Tibial nerve (tissue), 4 donors: Measurements from ENCODE around the gene ATXN10. TPM values are rescaled to one million over a fixed set of nuclear protein-coding genes. Genes with fewer than 3 reads are reported as not detected.
"Not testable (repeated sequence)": the region's sequence is repeated elsewhere in the genome, so short reads cannot be mapped to it uniquely, and the experiment has no call there.

Experiments
- DNase-seq, 2 donors: peaks; one replicate each; pipeline ENCODE4 v3.0.0-alpha.2; 2019; ENCODE audit warnings: low spot score in 2 of 2
- H3K27ac ChIP-seq, 4 donors: fragments of 200-600 bp; sonication (generic) in 3 of 4; one replicate each; pipeline ENCODE4 v1.5.1; 2017 to 2019; ENCODE audit warnings: mild to moderate bottlenecking in 1 of 4
- H3K27me3 ChIP-seq, 2 donors: fragments of 200-600 bp; sonication (generic) in 1 of 2; one replicate each; pipeline versions ENCODE4 v1.5.1 to v1.6.0; 2017 to 2019
- H3K36me3 ChIP-seq, 3 donors: fragments of 200-600 bp; sonication (generic); one replicate each; pipeline ENCODE4 v1.5.1; 2018 to 2019
- H3K4me1 ChIP-seq, 4 donors: fragments of 200-600 bp; sonication (generic) in 3 of 4; one replicate each; pipeline ENCODE4 v1.5.1; 2017 to 2019
- H3K4me3 ChIP-seq, 4 donors: fragments of 200-600 bp; sonication (generic) in 3 of 4; one replicate each; pipeline ENCODE4 v1.5.1; 2017 to 2019; ENCODE audit warnings: mild to moderate bottlenecking in 1 of 4, moderate library complexity in 1 of 4
- H3K9me3 ChIP-seq, 4 donors: fragments of 200-600 bp; sonication (generic) in 3 of 4; one replicate each; pipeline ENCODE4 v1.5.1; 2017 to 2019
- EP300 ChIP-seq, 2 donors: sonication (generic); formaldehyde crosslinking; IDR thresholded peaks; one replicate each; pipeline ENCODE4 v1.6.1; 2017; ENCODE audit warnings: antibody characterized with exemption in 2 of 2, mild to moderate bottlenecking in 1 of 2
- POLR2A ChIP-seq, 2 donors: fragments of 450-650 bp; IDR thresholded peaks; one replicate each; pipeline ENCODE4 v1.6.1; 2017; ENCODE audit warnings: antibody characterized with exemption in 2 of 2, mild to moderate bottlenecking in 2 of 2, moderate library complexity in 2 of 2
- WGBS, 2 donors: methylation state at CpG; one replicate each; pipeline ENCODE4 v1.1.5; 2018; 5-methylcytosine and 5-hydroxymethylcytosine counted together
- total RNA-seq, 4 donors: library from RNA; depleted of rRNA; stranded (reverse); fragments of >200 nt; gene quantifications; one replicate each; pipeline ENCODE4 v1.1.0, GENCODE V29; 2016
- TF ChIP-seq, protein P1 (sequence below), 5 experiments: fragments of 200-600 bp in 3 of 5; fragments of 450-650 bp in 2 of 5; sonication (generic) in 3 of 5; IDR thresholded peaks; one replicate each; pipeline ENCODE4 v1.5.1; 2016 to 2019; ENCODE audit warnings: antibody characterized with exemption in 5 of 5, mild to moderate bottlenecking in 3 of 5, moderate library complexity in 2 of 5

Gene ATXN10, protein sequence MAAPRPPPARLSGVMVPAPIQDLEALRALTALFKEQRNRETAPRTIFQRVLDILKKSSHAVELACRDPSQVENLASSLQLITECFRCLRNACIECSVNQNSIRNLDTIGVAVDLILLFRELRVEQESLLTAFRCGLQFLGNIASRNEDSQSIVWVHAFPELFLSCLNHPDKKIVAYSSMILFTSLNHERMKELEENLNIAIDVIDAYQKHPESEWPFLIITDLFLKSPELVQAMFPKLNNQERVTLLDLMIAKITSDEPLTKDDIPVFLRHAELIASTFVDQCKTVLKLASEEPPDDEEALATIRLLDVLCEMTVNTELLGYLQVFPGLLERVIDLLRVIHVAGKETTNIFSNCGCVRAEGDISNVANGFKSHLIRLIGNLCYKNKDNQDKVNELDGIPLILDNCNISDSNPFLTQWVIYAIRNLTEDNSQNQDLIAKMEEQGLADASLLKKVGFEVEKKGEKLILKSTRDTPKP
- 100 to 1,000 TPM; 163 to 197 (median 178) TPM for total RNA-seq

GRCh38 chr22:45671783-45672563 is at the start of gene ATXN10:
ATXN10 (plus strand) TSS chr22:45671834; CDS start chr22:45672064, 230 bp downstream.
- Histone ChIP-seq H3K27ac (peak within 1 kb of the TSS; percentile 76 to 90 (median 86)), H3K4me1 (peaks cover 0 to 34% (median 9%) of the 10 kb centered on the region in 4 donors), H3K9me3 (no peaks in the 10 kb centered on the region), H3K36me3 (peaks cover 0 to 7% (median 0%) of the 10 kb centered on the region in 3 donors), H3K4me3 (peak within 1 kb of the TSS; percentile 77 to 91 (median 84)), H3K27me3 (no peaks in the 10 kb centered on the region)
- peak in 1 of 2 donors; percentile 37 for DNase-seq
- TF ChIP-seq EP300 (IDR thresholded peaks at IDR 0.05) (peak in 1 of 2 donors; percentile 68), POLR2A (IDR thresholded peaks at IDR 0.05) (peak in 1 of 2 donors; percentile 37)
- TF ChIP-seq, protein P1, sequence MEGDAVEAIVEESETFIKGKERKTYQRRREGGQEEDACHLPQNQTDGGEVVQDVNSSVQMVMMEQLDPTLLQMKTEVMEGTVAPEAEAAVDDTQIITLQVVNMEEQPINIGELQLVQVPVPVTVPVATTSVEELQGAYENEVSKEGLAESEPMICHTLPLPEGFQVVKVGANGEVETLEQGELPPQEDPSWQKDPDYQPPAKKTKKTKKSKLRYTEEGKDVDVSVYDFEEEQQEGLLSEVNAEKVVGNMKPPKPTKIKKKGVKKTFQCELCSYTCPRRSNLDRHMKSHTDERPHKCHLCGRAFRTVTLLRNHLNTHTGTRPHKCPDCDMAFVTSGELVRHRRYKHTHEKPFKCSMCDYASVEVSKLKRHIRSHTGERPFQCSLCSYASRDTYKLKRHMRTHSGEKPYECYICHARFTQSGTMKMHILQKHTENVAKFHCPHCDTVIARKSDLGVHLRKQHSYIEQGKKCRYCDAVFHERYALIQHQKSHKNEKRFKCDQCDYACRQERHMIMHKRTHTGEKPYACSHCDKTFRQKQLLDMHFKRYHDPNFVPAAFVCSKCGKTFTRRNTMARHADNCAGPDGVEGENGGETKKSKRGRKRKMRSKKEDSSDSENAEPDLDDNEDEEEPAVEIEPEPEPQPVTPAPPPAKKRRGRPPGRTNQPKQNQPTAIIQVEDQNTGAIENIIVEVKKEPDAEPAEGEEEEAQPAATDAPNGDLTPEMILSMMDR (IDR thresholded peaks at IDR 0.05), result no peak
- WGBS, 2 donors, result 0 to 1% methylated on average over 29 to 60 of the region's 89 CpGs

- H3K27me3 ChIP-seq, result peaks cover 0 to 7% of the 10 kb centered on the region in 2 donors
- 85 to 86% methylated on average over 11 of the region's 11 CpGs for WGBS, 2 donors
- no peaks in the 10 kb centered on the region for H3K36me3 ChIP-seq
- no peak for DNase-seq
- H3K9me3 ChIP-seq, result no peaks in the 10 kb centered on the region
- H3K4me1 ChIP-seq, result peaks cover 0 to 8% (median 0%) of the 10 kb centered on the region in 4 donors
- no peak overlapping the region for H3K4me3 ChIP-seq
- no peak overlapping the region for H3K27ac ChIP-seq
- TF ChIP-seq EP300 (IDR thresholded peaks at IDR 0.05) (no peak), POLR2A (IDR thresholded peaks at IDR 0.05) (no peak)
- TF ChIP-seq, protein P1 (IDR thresholded peaks at IDR 0.05), result no peak
These were observed 49.6 kb upstream of the ATXN10 start for GRCh38 chr22:45621836-45622600.

- not testable (repeated sequence) for DNase-seq, H3K27ac ChIP-seq, H3K9me3 ChIP-seq, H3K27me3 ChIP-seq, H3K4me3 ChIP-seq, H3K36me3 ChIP-seq, H3K4me1 ChIP-seq
- 88 to 90% methylated on average over 3 of the region's 3 CpGs for WGBS, 2 donors
These were observed 48.0 kb upstream of the ATXN10 start for GRCh38 chr22:45623464-45624145.

GRCh38 chr22:45626198-45626651 is 45.4 kb upstream of the ATXN10 start:
- DNase-seq, result no peak
- 74 to 76% methylated on average over 22 of the region's 22 CpGs for WGBS, 2 donors

DNA sequence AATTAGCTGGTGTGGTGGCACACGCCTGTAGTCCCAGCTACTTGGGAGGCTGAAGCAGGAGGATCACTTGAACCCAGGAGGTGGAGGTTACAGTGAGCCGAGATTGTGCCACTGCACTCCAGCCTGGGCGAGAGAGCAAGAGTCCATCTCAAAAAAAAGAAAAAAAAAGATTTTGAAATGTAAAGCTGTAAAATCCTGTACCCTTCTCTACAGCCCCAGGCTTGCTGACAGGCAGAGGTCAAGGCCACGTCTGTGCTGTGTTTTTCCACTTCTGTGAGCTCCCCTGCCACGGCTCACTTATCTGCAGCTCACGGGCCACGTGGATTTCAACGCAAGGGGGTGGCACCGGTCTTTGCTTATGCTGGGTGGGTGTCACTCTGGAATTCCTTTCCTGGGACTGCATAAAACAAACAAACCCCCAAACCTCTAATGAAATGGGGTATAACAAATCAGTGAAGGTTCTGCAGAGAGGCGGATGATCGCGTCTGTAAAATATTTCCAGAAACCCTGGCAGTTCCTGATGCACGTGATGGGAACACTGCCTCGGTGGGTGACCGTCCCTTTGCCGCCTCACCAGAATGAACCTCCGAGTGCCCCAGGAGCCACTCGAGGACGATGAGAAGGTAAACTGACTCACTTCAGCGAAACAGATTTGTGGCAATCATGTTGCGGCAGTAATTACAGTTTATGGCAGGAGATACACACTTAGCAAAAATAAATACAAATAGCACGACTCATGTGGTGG is 44.0 kb upstream of the ATXN10 start:
- DNase-seq, result no peak
- Histone ChIP-seq H3K27me3 (peaks cover 0 to 44% of the 10 kb centered on the region in 2 donors), H3K4me3 (no peak overlapping the region), H3K9me3 (no peaks in the 10 kb centered on the region), H3K4me1 (peaks cover 0 to 10% (median 0%) of the 10 kb centered on the region in 4 donors), H3K27ac (no peak overlapping the region), H3K36me3 (no peaks in the 10 kb centered on the region)
- TF ChIP-seq POLR2A (IDR thresholded peaks at IDR 0.05) (no peak), EP300 (IDR thresholded peaks at IDR 0.05) (no peak)
- TF ChIP-seq, protein P1 (IDR thresholded peaks at IDR 0.05), result no peak
- 81% methylated on average over 22 of the region's 22 CpGs for WGBS, 2 donors

More at GRCh38 chr22:45626198-45626651, 45.4 kb upstream of the ATXN10 start:
- no peak overlapping the region for H3K4me3 ChIP-seq
- peaks cover 0 to 8% (median 0%) of the 10 kb centered on the region in 4 donors for H3K4me1 ChIP-seq
- no peak overlapping the region for H3K27ac ChIP-seq
- H3K36me3 ChIP-seq, result no peaks in the 10 kb centered on the region
- TF ChIP-seq POLR2A (IDR thresholded peaks at IDR 0.05), result no peak
- peaks cover 0 to 30% of the 10 kb centered on the region in 2 donors for H3K27me3 ChIP-seq
- H3K9me3 ChIP-seq, result no peaks in the 10 kb centered on the region
